IPS-15b (cell line): ENCODE data around the gene RTP3.
"Not testable (repeated sequence)": the region's sequence is repeated elsewhere in the genome, so short reads cannot be mapped to it uniquely, and the experiment has no call there.

Experiments
- H3K27me3 ChIP-seq: one replicate; pipeline ENCODE4 v1.6.1; 2013; ENCODE audit warnings: low read length; ENCODE audit not compliant: control insufficient read depth, insufficient read depth
- H3K36me3 ChIP-seq: one replicate; pipeline ENCODE4 v1.6.1; 2013; ENCODE audit warnings: low read length; ENCODE audit not compliant: control insufficient read depth, insufficient read depth
- H3K4me1 ChIP-seq: one replicate; pipeline ENCODE4 v1.6.1; 2013; ENCODE audit warnings: mild to moderate bottlenecking, low read length; ENCODE audit not compliant: control insufficient read depth, insufficient read depth
- H3K4me3 ChIP-seq: one replicate; pipeline ENCODE4 v1.5.1; 2013; ENCODE audit warnings: low read depth, low read length
- H3K9ac ChIP-seq: one replicate; pipeline ENCODE4 v1.6.1; 2013; ENCODE audit warnings: low read depth, mild to moderate bottlenecking, low read length
- H3K9me3 ChIP-seq: one replicate; pipeline ENCODE4 v1.6.1; 2013; ENCODE audit warnings: mild to moderate bottlenecking, low read length; ENCODE audit not compliant: control insufficient read depth, insufficient read depth

The RTP3 gene

DNA sequence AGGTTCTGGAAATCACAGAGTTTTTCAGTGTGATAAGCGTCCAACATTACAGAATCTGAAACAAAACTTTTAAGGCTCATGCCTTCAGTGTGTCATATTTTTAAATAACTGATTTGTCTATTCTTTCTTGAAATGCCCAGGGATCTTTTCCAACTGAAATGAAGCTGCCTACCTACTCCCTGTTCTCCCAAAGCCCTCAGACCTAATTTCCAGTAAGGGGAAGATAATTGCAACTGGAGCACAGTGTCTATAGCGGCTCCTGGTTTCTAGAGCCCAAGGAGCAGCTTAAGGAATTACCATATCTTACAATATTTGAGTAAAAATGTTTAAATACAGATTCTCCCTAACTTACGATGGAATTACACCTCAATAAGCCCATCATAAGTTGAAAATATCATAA, 35.3 kb downstream of the RTP3 start:
- Histone ChIP-seq H3K36me3 (no peaks in the 10 kb centered on the region), H3K9me3 (no peaks in the 10 kb centered on the region), H3K4me3 (no peak overlapping the region), H3K9ac (no peak overlapping the region), H3K4me1 (peaks cover 6% of the 10 kb centered on the region), H3K27me3 (no peaks in the 10 kb centered on the region)

DNA sequence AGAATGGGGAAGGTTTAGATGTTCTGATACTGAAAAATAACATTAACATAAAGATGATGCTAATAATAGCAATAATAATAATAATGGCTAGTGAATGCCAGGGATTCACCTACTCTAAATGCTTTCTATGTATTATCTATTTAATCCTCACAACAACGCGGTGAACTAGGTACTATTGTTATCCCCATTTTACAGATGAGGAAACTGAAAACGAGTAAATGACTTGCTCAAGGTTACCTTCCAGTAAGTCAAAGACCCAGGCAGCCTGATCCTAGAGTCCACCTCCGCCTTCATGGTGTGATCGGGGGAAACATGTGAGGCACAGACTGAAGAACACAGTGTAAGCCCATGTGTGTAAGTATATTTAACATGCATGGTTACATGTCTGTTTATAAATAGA, 38.0 kb downstream of the RTP3 start:
- Histone ChIP-seq H3K36me3 (no peaks in the 10 kb centered on the region), H3K4me1 (peaks cover 6% of the 10 kb centered on the region), H3K9me3 (no peaks in the 10 kb centered on the region), H3K4me3 (no peak overlapping the region), H3K9ac (no peak overlapping the region), H3K27me3 (no peaks in the 10 kb centered on the region)

- H3K4me3 ChIP-seq: no peak overlapping the region
- no peak overlapping the region for H3K9ac ChIP-seq
- H3K27me3 ChIP-seq: no peaks in the 10 kb centered on the region
- no peaks in the 10 kb centered on the region for H3K36me3 ChIP-seq
- H3K4me1 ChIP-seq: peaks cover 6% of the 10 kb centered on the region
- no peaks in the 10 kb centered on the region for H3K9me3 ChIP-seq
Measured at GRCh38 chr3:46536758-46537157, 39.0 kb downstream of the RTP3 start.

GRCh38 chr3:46537316-46537715, 39.5 kb downstream of the RTP3 start:
- no peak overlapping the region for H3K9ac ChIP-seq
- H3K9me3 ChIP-seq: no peaks in the 10 kb centered on the region
- no peaks in the 10 kb centered on the region for H3K36me3 ChIP-seq
- no peaks in the 10 kb centered on the region for H3K27me3 ChIP-seq
- peaks cover 6% of the 10 kb centered on the region for H3K4me1 ChIP-seq
- H3K4me3 ChIP-seq: no peak overlapping the region

DNA sequence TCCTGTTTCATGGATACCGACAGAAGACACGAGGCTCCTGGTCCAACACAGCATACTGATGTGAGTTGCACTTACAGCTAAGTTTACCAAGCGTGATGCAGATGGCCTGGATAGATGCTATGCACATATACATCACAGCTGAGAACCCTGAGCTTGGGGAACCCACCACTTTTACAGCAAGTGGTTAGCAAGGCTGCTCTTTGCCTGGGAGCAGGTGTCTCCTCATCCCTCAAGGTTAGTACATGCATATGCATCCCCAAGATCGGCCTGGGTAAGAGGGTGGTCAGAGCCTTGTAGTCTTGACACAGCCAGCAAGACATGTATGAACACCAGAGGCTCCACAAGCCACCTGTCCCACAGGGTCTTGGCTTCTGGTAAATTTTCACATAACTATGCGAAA, 40.0 kb downstream of the RTP3 start:
- no peak overlapping the region for H3K9ac ChIP-seq

GRCh38 chr3:46538425-46538802, 40.6 kb downstream of the RTP3 start:
- not testable (repeated sequence) for H3K36me3 ChIP-seq, H3K4me3 ChIP-seq, H3K9ac ChIP-seq, H3K9me3 ChIP-seq, H3K27me3 ChIP-seq, H3K4me1 ChIP-seq

More for the DNA sequence above, 40.0 kb downstream of the RTP3 start:
- no peaks in the 10 kb centered on the region for H3K9me3 ChIP-seq
- no peak overlapping the region for H3K4me3 ChIP-seq
- H3K27me3 ChIP-seq: no peaks in the 10 kb centered on the region
- H3K36me3 ChIP-seq: no peaks in the 10 kb centered on the region
- H3K4me1 ChIP-seq: peaks cover 6% of the 10 kb centered on the region

DNA sequence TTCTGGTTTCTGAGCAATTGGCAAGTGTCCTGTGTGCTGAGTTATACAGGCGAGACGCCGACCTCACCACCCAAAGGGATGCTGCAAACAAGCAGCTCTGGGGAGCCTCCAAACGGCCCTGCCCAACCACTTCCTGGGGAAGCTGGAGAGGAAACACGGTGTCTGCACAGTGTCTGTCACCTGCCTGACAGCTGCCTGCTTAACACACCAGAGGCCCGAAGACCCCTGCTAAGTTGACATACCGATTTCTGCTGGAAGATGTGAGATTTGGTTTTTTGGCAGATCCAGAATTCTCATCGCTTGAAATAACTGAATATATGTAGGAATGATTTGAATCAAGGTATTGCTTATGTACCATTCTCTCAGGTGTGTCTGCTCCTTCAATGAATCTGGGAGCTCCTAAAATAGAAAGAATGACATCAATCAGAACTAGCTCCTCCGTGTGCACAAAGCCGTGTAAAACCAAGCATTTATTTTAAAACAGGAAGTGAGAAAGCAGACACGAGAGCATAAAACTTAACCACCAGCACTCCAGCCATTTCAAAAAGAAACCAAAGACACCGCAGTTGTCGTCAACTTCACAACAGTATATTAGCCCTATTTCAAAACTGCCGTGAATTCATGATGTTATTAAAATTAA, 41.1 kb downstream of the RTP3 start:
- no peaks in the 10 kb centered on the region for H3K27me3 ChIP-seq
- no peaks in the 10 kb centered on the region for H3K36me3 ChIP-seq
- H3K4me3 ChIP-seq: no peak overlapping the region
- no peak overlapping the region for H3K9ac ChIP-seq
- H3K4me1 ChIP-seq: peaks cover 6% of the 10 kb centered on the region
- H3K9me3 ChIP-seq: no peaks in the 10 kb centered on the region

DNA sequence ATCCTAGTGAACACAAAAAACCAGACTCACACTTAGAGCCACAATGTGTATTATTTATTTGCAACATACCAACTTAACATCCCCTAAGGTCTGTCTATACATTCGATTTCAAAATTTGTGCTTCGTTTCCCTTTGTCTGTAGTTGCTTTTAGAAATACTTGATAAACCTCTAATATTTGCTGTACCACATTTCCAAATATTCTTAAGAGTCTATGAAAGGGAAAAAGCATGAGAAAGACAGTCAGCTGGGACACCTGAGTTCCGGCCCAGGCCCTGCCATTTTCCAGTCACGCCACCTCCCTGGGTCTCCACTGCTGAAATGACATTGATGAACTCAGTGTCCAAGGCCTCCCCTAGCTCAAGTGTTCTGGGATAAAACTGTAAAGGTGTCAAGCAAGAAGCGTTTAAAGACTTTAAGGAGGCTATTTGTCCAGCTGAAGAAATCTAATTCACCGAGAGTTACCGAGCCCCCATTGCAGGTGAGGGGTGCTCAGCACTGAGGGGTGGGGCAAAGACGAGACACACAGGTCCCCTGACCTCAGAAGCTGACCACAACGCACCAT, 41.7 kb downstream of the RTP3 start:
- peaks cover 6% of the 10 kb centered on the region for H3K4me1 ChIP-seq
- H3K27me3 ChIP-seq: no peaks in the 10 kb centered on the region
- H3K36me3 ChIP-seq: no peaks in the 10 kb centered on the region
- no peak overlapping the region for H3K4me3 ChIP-seq
- H3K9me3 ChIP-seq: no peaks in the 10 kb centered on the region
- H3K9ac ChIP-seq: no peak overlapping the region

- Histone ChIP-seq H3K4me1 (peaks cover 16% of the 10 kb centered on the region), H3K4me3 (no peak overlapping the region), H3K36me3 (no peaks in the 10 kb centered on the region), H3K9ac (no peak overlapping the region), H3K27me3 (no peaks in the 10 kb centered on the region), H3K9me3 (no peaks in the 10 kb centered on the region)
Measured at GRCh38 chr3:46540550-46540949, 42.8 kb downstream of the RTP3 start.

DNA sequence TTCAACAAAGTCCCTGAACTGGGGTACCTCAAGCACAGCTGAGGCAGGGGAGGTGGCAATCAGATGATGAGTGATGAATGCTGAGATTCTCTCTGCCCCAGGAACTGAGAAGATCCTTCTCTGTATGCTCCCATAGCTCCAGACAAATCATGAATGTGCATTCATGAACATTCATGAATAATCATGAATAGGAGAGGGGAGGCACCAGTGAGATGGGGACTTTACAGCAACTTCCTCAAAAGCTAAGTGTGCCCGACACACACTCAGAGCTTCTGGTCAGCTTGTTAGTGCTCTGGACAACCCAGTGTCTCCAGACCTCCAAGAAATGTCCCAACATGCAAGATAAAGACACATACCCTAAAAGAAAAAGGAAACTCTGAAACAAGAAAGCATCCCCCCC, 44.1 kb downstream of the RTP3 start:
- Histone ChIP-seq H3K4me3 (no peak overlapping the region), H3K27me3 (no peaks in the 10 kb centered on the region), H3K4me1 (peaks cover 24% of the 10 kb centered on the region), H3K36me3 (no peaks in the 10 kb centered on the region), H3K9ac (no peak overlapping the region), H3K9me3 (no peaks in the 10 kb centered on the region)

DNA sequence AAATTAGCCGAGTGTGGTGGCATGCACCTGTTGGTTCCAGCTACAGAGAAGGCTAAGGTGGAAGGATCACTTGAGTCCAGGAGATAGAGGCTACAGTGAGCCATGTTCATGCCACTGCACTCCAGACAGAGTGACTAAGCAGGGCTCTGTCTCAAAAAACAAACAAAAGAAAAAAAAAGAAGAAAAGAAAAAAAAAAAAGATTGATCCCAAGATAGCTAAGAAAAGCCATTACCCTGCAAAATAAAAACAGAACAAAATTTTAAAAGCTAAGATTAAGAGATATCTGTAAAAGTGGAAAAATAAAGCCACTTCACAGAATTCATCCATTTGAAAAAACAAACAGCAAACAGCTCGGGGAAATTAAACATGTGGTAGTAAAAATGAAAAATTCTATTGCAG, 44.6 kb downstream of the RTP3 start:
- Histone ChIP-seq H3K4me1 (peaks cover 26% of the 10 kb centered on the region), H3K36me3 (no peaks in the 10 kb centered on the region), H3K4me3 (no peak overlapping the region), H3K9me3 (no peaks in the 10 kb centered on the region), H3K9ac (no peak overlapping the region), H3K27me3 (no peaks in the 10 kb centered on the region)

DNA sequence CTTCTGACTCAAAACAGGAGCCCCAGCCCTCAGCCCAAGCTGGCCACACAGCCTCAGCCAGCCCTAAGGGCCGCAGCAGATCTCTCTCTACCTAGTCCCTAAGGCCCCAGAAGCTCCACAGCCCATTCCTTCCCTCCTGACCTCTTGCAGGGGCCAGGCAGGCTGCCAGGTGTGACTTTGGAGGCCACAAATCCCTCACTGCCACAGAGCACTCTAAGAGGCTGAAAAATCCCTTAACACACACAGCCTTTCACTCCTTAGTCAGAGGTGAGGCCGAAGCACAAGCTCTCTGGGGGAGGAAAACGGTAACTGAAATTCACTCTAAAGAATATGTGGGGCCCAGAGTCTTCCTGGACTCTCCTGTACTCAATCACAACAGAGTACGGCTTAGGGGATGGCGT, 45.0 kb downstream of the RTP3 start:
- no peak overlapping the region for H3K9ac ChIP-seq
- no peaks in the 10 kb centered on the region for H3K36me3 ChIP-seq
- H3K9me3 ChIP-seq: no peaks in the 10 kb centered on the region
- H3K27me3 ChIP-seq: no peaks in the 10 kb centered on the region
- H3K4me3 ChIP-seq: no peak overlapping the region
- peaks cover 22% of the 10 kb centered on the region for H3K4me1 ChIP-seq
